NCI-H128 (cell line): ENCODE results near the gene ST8SIA2.

Experiments used
- DNase-seq: peaks from one replicate; lab custom pipeline; 2025; ENCODE audit not compliant: unreplicated experiment; lab: John Stamatoyannopoulos, UW

The ST8SIA2 gene

GRCh38 chr15:92395098-92395635, 1.5 kb downstream of the ST8SIA2 start:
- no peak for DNase-seq

GRCh38 chr15:92399271-92399950, 5.7 kb downstream of the ST8SIA2 start:
- no peak for DNase-seq

- no peak for DNase-seq
These were observed 6.9 kb downstream of the ST8SIA2 start for GRCh38 chr15:92400573-92400972.

GRCh38 chr15:92400980-92401787, 7.5 kb downstream of the ST8SIA2 start:
- no peak for DNase-seq

GRCh38 chr15:92402751-92403150, 9.1 kb downstream of the ST8SIA2 start:
- no peak for DNase-seq

GRCh38 chr15:92405942-92406341, 12.3 kb downstream of the ST8SIA2 start:
- DNase-seq = no peak

GRCh38 chr15:92407321-92407720, 13.6 kb downstream of the ST8SIA2 start:
- DNase-seq = no peak

- no peak for DNase-seq
These were observed 14.2 kb downstream of the ST8SIA2 start for GRCh38 chr15:92407916-92408315.

GRCh38 chr15:92409006-92409405, 15.3 kb downstream of the ST8SIA2 start:
- DNase-seq = no peak

GRCh38 chr15:92409521-92409920, 15.8 kb downstream of the ST8SIA2 start:
- no peak for DNase-seq

GRCh38 chr15:92410537-92410936, 16.9 kb downstream of the ST8SIA2 start:
- no peak for DNase-seq

GRCh38 chr15:92411256-92411655, 17.6 kb downstream of the ST8SIA2 start:
- DNase-seq = no peak

- no peak for DNase-seq
These were observed 19.8 kb downstream of the ST8SIA2 start for GRCh38 chr15:92413510-92413909.

- DNase-seq = no peak
These were observed 22.1 kb downstream of the ST8SIA2 start for GRCh38 chr15:92415639-92416297.

GRCh38 chr15:92416557-92416956, 22.9 kb downstream of the ST8SIA2 start:
- DNase-seq = no peak

GRCh38 chr15:92417716-92418115, 24.0 kb downstream of the ST8SIA2 start:
- no peak for DNase-seq

GRCh38 chr15:92418864-92419263, 25.2 kb downstream of the ST8SIA2 start:
- DNase-seq = no peak

- no peak for DNase-seq
These were observed 28.3 kb downstream of the ST8SIA2 start for GRCh38 chr15:92421976-92422375.

GRCh38 chr15:92425578-92426225, 32.0 kb downstream of the ST8SIA2 start:
- DNase-seq = no peak

GRCh38 chr15:92429378-92430068, 35.8 kb downstream of the ST8SIA2 start:
- no peak for DNase-seq

GRCh38 chr15:92430069-92430440, 36.4 kb downstream of the ST8SIA2 start:
- no peak for DNase-seq
